ENCODE measurements around the gene LAMP2. TPM values are rescaled to one million over a fixed set of nuclear protein-coding genes. Genes with fewer than 3 reads are reported as not detected.
"Not testable (repeated sequence)": the region's sequence is repeated elsewhere in the genome, so short reads cannot be mapped to it uniquely, and the experiment has no call there.

The LAMP2 gene
- total RNA-seq, 1 donor from 2014 or later = 29.6 TPM

DNA sequence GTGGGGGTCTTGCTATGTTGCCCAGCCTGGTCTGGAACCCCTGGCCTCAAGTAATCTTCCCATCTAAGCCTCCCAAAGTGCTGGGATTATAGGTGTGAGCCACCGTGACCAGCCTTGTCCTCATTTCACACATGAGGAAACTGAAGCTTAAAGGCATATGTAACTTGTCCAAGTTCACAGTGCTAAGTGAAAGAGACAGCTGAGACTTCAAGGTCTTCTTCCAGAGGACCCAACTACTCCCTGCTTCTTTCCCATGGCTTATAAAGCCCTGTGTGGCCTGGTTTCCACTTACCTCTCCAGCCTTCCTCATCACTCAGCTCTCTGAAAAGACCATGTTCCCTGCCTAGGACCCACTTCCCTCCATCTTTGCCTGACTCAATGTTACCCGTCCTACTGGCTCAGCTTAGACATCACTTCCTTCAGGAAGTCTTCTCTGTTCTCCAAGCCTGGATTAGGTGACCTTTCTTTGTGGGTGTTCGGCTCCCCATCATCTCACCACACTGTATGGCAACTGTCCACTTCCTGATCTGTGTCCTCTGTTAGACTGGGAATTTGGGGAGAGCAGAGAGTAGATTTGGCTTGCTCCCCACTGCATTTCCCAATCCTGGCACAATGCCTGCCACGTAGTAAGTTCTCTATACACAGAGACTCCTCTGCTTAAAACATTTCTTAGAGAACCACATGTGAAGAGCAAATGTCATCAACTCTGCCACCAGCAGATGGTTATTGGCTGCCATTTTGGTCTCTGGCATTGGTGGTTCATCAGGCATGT lies 30.4 kb upstream of the LAMP2 start:
- Mint-ChIP-seq H3K4me3 (no peak overlapping the region), H3K9me3 (peaks cover 4% of the 10 kb centered on the region), H3K27ac (no peak overlapping the region), H3K27me3 (ENCODE audit: insufficient read depth, low read depth) (peaks cover 2% of the 10 kb centered on the region), H3K4me1 (no peaks in the 10 kb centered on the region), H3K36me3 (no peaks in the 10 kb centered on the region)
- Histone ChIP-seq H3K27me3 (no peaks in the 10 kb centered on the region), H3K9me3 (ENCODE audit: low read depth) (peaks cover 3% of the 10 kb centered on the region), H3K4me1 (no peaks in the 10 kb centered on the region), H3K79me2 (ENCODE audit: low read depth) (no peaks in the 10 kb centered on the region), H3F3A (ENCODE audit: low read depth) (no peaks in the 10 kb centered on the region), H2AFZ (replicated peaks) (no peak overlapping the region), H3K4me2 (no peak overlapping the region), H4K20me1 (ENCODE audit: low read depth) (no peaks in the 10 kb centered on the region), H3K27ac (no peak overlapping the region), H3K36me3 (no peaks in the 10 kb centered on the region), H3K9ac (no peak overlapping the region), H3K4me3 (no peak overlapping the region)
- TF ChIP-seq, protein P1, sequence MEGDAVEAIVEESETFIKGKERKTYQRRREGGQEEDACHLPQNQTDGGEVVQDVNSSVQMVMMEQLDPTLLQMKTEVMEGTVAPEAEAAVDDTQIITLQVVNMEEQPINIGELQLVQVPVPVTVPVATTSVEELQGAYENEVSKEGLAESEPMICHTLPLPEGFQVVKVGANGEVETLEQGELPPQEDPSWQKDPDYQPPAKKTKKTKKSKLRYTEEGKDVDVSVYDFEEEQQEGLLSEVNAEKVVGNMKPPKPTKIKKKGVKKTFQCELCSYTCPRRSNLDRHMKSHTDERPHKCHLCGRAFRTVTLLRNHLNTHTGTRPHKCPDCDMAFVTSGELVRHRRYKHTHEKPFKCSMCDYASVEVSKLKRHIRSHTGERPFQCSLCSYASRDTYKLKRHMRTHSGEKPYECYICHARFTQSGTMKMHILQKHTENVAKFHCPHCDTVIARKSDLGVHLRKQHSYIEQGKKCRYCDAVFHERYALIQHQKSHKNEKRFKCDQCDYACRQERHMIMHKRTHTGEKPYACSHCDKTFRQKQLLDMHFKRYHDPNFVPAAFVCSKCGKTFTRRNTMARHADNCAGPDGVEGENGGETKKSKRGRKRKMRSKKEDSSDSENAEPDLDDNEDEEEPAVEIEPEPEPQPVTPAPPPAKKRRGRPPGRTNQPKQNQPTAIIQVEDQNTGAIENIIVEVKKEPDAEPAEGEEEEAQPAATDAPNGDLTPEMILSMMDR (IDR thresholded peaks at IDR 0.05) = no peak
- TF ChIP-seq EZH2phosphoT487 (IDR thresholded peaks at IDR 0.05) = no peak
- TF ChIP-seq EZH2 (IDR thresholded peaks at IDR 0.05) = no peak
- DNase-seq (ENCODE audit: low spot score) = no peak

DNA sequence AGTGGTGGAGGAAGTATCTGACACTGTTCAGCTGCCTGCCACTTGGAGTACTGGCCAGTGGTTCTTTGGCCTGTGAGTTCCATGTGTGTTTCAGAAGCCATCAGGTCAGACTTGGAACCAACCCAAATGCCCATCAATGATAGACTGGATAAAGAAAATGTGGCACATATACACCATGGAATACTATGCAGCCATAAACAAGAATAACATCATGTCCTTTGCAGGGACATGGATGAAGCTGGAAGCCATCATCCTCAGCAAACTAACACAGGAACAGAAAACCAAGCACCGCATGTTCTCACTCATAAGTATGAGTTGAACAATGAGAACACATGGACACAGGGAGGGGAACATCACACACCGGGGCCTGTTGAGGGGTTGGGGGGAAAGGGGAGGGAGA lies 21.0 kb upstream of the LAMP2 start:
- not testable (repeated sequence) for H3K27me3 Mint-ChIP-seq (ENCODE audit: insufficient read depth, low read depth); H3K4me1 Mint-ChIP-seq; H3K9ac ChIP-seq; H3K27ac Mint-ChIP-seq; H4K20me1 ChIP-seq (ENCODE audit: low read depth); H3K27ac ChIP-seq; H3K4me1 ChIP-seq; H3K4me3 Mint-ChIP-seq; H3F3A ChIP-seq (ENCODE audit: low read depth); H3K4me2 ChIP-seq; H3K9me3 ChIP-seq (ENCODE audit: low read depth); H3K36me3 Mint-ChIP-seq; H2AFZ ChIP-seq (replicated peaks); H3K79me2 ChIP-seq (ENCODE audit: low read depth); H3K27me3 ChIP-seq; H3K9me3 Mint-ChIP-seq; DNase-seq (ENCODE audit: low spot score); H3K36me3 ChIP-seq; H3K4me3 ChIP-seq

DNA sequence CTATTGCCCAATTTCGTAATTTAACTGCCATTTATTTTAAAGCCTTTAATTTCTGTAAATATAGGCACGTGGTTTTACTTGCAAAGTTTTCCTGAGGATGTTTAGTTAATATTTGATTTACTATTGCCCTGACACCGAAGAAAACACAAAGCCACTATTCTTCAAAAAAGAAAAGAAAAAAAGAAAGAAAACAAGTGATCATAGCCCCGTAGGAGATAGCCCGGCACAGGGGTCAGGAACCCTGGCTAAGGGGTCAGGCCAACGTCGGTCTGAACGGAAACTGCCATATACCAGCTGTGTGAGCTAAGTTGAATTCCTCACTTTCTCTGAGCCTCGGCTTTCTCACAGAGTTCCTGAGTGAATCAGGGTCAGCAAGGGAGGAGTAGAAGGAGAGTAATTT lies 17.7 kb upstream of the LAMP2 start:
- Mint-ChIP-seq H3K4me3 (peak overlapping the region; percentile 73), H3K36me3 (no peaks in the 10 kb centered on the region), H3K9me3 (peaks cover 13% of the 10 kb centered on the region), H3K27ac (no peak overlapping the region), H3K4me1 (peaks cover 5% of the 10 kb centered on the region), H3K27me3 (ENCODE audit: insufficient read depth, low read depth) (peaks cover 2% of the 10 kb centered on the region)
- H3K36me3 ChIP-seq = no peaks in the 10 kb centered on the region
- no peaks in the 10 kb centered on the region for H3K79me2 ChIP-seq (ENCODE audit: low read depth)
- H2AFZ ChIP-seq (replicated peaks) = no peak overlapping the region
- no peaks in the 10 kb centered on the region for H3K4me1 ChIP-seq
- no peak overlapping the region for H3K4me3 ChIP-seq
- H4K20me1 ChIP-seq (ENCODE audit: low read depth) = no peaks in the 10 kb centered on the region
- no peaks in the 10 kb centered on the region for H3K9me3 ChIP-seq (ENCODE audit: low read depth)
- no peaks in the 10 kb centered on the region for H3F3A ChIP-seq (ENCODE audit: low read depth)
- TF ChIP-seq EZH2phosphoT487 (IDR thresholded peaks at IDR 0.05) (no peak), EZH2 (IDR thresholded peaks at IDR 0.05) (no peak)
- TF ChIP-seq, protein P1 (IDR thresholded peaks at IDR 0.05) = no peak
- no peak overlapping the region for H3K4me2 ChIP-seq
- no peak for DNase-seq (ENCODE audit: low spot score)
- no peaks in the 10 kb centered on the region for H3K27me3 ChIP-seq
- H3K9ac ChIP-seq = no peak overlapping the region
- no peak overlapping the region for H3K27ac ChIP-seq
